Neural cell (in vitro differentiated cells): ENCODE results near the gene PDE1C. TPM values are rescaled to one million over a fixed set of nuclear protein-coding genes. Genes with fewer than 3 reads are reported as not detected.

Source experiments
- H2AFZ ChIP-seq: fragments of 200-600, 300-800 bp; sonication (generic), shearing (Covaris generic); 2 replicates; pipeline ENCODE4 v1.6.0; 2014; ENCODE audit warnings: low read depth, mild to moderate bottlenecking, antibody characterized with exemption, low read length, moderate library complexity
- H3F3A ChIP-seq: fragments of 200-600 bp; shearing (Covaris generic); 2 replicates; pipeline ENCODE4 v1.6.1; 2016; ENCODE audit warnings: mild to moderate bottlenecking, moderate library complexity, mixed read lengths, antibody characterized with exemption, low read length; ENCODE audit not compliant: insufficient read depth, poor library complexity, severe bottlenecking
- H3K27ac ChIP-seq: fragments of 200-600, 300-800 bp; sonication (generic), shearing (Covaris generic); 2 replicates; pipeline ENCODE4 v1.5.1; 2014; ENCODE audit warnings: mild to moderate bottlenecking, low read length, moderate library complexity
- H3K27me3 ChIP-seq: fragments of 300-800, 200-600 bp; sonication (generic), shearing (Covaris generic); 2 replicates; pipeline ENCODE4 v1.6.0; 2014; ENCODE audit warnings: mild to moderate bottlenecking, low read depth, low read length, moderate library complexity; ENCODE audit not compliant: insufficient read depth
- H3K36me3 ChIP-seq: fragments of 300-800, 200-600 bp; sonication (generic), shearing (Covaris generic); 2 replicates; pipeline ENCODE4 v1.5.1; 2014; ENCODE audit warnings: mild to moderate bottlenecking, antibody characterized with exemption, low read length, moderate library complexity; ENCODE audit not compliant: insufficient read depth
- H3K4me2 ChIP-seq: fragments of 300-800, 200-600 bp; sonication (generic), shearing (Covaris generic); 2 replicates; pipeline ENCODE4 v1.6.0; 2014; ENCODE audit warnings: mild to moderate bottlenecking, low read length
- H3K4me3 ChIP-seq: fragments of 300-800, 200-600 bp; sonication (generic), shearing (Covaris generic); 2 replicates; pipeline ENCODE4 v1.5.1; 2014; ENCODE audit warnings: mild to moderate bottlenecking, low read length, moderate library complexity
- H3K79me2 ChIP-seq: fragments of 200-600 bp; shearing (Covaris generic); replicated peaks from 2 replicates; pipeline ENCODE4 v1.6.0; 2014; ENCODE audit warnings: mild to moderate bottlenecking, low read length, moderate library complexity; ENCODE audit not compliant: insufficient read depth
- H3K9ac ChIP-seq: fragments of 300-800, 200-600 bp; sonication (generic), shearing (Covaris generic); 2 replicates; pipeline ENCODE4 v1.6.1; 2016; ENCODE audit warnings: mild to moderate bottlenecking, low read length, mixed read lengths
- H3K9me2 ChIP-seq: fragments of 200-600 bp; shearing (Covaris generic); 2 replicates; pipeline ENCODE4 v1.6.1; 2016; ENCODE audit warnings: mild to moderate bottlenecking, low read length, mixed read lengths; ENCODE audit not compliant: insufficient read depth
- H3K9me3 ChIP-seq: fragments of 200-600, 300-800 bp; sonication (generic), shearing (Covaris generic); 2 replicates; pipeline ENCODE4 v1.6.1; 2016; ENCODE audit warnings: mild to moderate bottlenecking, mixed run types, low read length, moderate library complexity, mixed read lengths
- H4K20me1 ChIP-seq: fragments of 200-600 bp; shearing (Covaris generic); 2 replicates; pipeline ENCODE4 v1.6.1; 2016; ENCODE audit warnings: mild to moderate bottlenecking, mixed run types; ENCODE audit not compliant: insufficient read depth
- CTCF ChIP-seq: fragments of 450-650 bp; IDR thresholded peaks from 2 replicates; pipeline ENCODE4 v1.5.1; 2014; ENCODE audit warnings: antibody characterized with exemption, mild to moderate bottlenecking, moderate library complexity; ENCODE audit not compliant: poor library complexity, severe bottlenecking
- EP300 ChIP-seq: fragments of 450-650 bp; conservative IDR thresholded peaks from 2 replicates; pipeline ENCODE4 v1.6.1; 2014; ENCODE audit warnings: antibody characterized with exemption, mild to moderate bottlenecking, moderate library complexity; ENCODE audit not compliant: poor library complexity, severe bottlenecking
- EZH2 ChIP-seq: fragments of 200-600, 300-800 bp; shearing (Covaris generic), sonication (generic); IDR thresholded peaks from 2 replicates; pipeline ENCODE4 v1.6.1; 2014; ENCODE audit warnings: antibody characterized with exemption, low read length, borderline replicate concordance, mild to moderate bottlenecking; ENCODE audit not compliant: insufficient read depth, poor library complexity, severe bottlenecking
- MXI1 ChIP-seq: fragments of 450-650 bp; conservative IDR thresholded peaks from 2 replicates; pipeline ENCODE4 v1.6.1; 2014; ENCODE audit warnings: antibody characterized with exemption, mild to moderate bottlenecking; ENCODE audit not compliant: poor library complexity, severe bottlenecking
- POLR2AphosphoS5 ChIP-seq: IDR thresholded peaks from 2 replicates; pipeline ENCODE4 v1.6.1; 2012
- RAD21 ChIP-seq: fragments of 450-650 bp; conservative IDR thresholded peaks from 2 replicates; pipeline ENCODE4 v1.6.1; 2014; ENCODE audit warnings: antibody characterized with exemption, mild to moderate bottlenecking, moderate library complexity
- SMC3 ChIP-seq: fragments of 450-650 bp; conservative IDR thresholded peaks from 2 replicates; pipeline ENCODE4 v1.6.1; 2014; ENCODE audit warnings: antibody characterized with exemption, mild to moderate bottlenecking, moderate library complexity; ENCODE audit not compliant: poor library complexity
- polyA plus RNA-seq: library from polyadenylated mRNA; depleted of rRNA; stranded (reverse); fragments of >200 nt; gene quantifications from 2 replicates; pipeline ENCODE4 v1.2.3, GENCODE V29; 2014
- TF ChIP-seq, protein P1 (sequence below): IDR thresholded peaks from 2 replicates; pipeline ENCODE4 v1.6.1; 2012; ENCODE audit warnings: borderline replicate concordance

PDE1C gene
- polyA plus RNA-seq, 1 donor from 2014 or later: 6.6 TPM

- no peaks in the 10 kb centered on the region for H3K27me3 ChIP-seq
- TF ChIP-seq SMC3 (no peak), EZH2 (no peak), CTCF (no peak), MXI1 (no peak), EP300 (no peak), POLR2AphosphoS5 (no peak)
- TF ChIP-seq, protein P1, sequence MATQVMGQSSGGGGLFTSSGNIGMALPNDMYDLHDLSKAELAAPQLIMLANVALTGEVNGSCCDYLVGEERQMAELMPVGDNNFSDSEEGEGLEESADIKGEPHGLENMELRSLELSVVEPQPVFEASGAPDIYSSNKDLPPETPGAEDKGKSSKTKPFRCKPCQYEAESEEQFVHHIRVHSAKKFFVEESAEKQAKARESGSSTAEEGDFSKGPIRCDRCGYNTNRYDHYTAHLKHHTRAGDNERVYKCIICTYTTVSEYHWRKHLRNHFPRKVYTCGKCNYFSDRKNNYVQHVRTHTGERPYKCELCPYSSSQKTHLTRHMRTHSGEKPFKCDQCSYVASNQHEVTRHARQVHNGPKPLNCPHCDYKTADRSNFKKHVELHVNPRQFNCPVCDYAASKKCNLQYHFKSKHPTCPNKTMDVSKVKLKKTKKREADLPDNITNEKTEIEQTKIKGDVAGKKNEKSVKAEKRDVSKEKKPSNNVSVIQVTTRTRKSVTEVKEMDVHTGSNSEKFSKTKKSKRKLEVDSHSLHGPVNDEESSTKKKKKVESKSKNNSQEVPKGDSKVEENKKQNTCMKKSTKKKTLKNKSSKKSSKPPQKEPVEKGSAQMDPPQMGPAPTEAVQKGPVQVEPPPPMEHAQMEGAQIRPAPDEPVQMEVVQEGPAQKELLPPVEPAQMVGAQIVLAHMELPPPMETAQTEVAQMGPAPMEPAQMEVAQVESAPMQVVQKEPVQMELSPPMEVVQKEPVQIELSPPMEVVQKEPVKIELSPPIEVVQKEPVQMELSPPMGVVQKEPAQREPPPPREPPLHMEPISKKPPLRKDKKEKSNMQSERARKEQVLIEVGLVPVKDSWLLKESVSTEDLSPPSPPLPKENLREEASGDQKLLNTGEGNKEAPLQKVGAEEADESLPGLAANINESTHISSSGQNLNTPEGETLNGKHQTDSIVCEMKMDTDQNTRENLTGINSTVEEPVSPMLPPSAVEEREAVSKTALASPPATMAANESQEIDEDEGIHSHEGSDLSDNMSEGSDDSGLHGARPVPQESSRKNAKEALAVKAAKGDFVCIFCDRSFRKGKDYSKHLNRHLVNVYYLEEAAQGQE: no peak
- no peak overlapping the region for H3K27ac ChIP-seq
Observed at GRCh38 chr7:31785101-31785500, 285.1 kb downstream of the PDE1C start.

DNA sequence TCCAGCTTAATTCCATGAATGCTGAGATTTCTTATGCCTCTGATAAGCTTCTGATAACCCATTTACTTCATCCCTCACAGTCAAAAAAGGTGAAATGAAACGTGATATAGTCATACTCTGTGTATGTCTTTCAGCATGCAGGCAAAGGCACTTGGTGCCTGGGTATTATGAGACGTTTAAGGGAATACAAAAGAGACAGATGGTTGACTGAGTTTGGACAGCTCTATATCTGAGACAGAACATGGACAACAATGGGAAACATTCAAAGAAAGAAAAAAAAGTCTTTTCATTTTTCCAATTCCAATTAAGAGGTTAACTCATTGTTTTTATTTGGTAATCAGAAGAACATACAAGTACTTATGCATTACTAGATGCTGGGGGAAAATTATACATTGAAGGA is 287.0 kb downstream of the PDE1C start:
- Histone ChIP-seq H3K4me3 (no peak overlapping the region), H3K4me2 (no peak overlapping the region), H3K79me2 (no peaks in the 10 kb centered on the region), H3K9ac (no peak overlapping the region), H3K27me3 (no peaks in the 10 kb centered on the region), H3K36me3 (no peaks in the 10 kb centered on the region), H3K27ac (no peak overlapping the region), H2AFZ (no peak overlapping the region), H3K9me3 (no peaks in the 10 kb centered on the region), H4K20me1 (no peaks in the 10 kb centered on the region), H3K9me2 (no peaks in the 10 kb centered on the region), H3F3A (no peaks in the 10 kb centered on the region)
- TF ChIP-seq, protein P1: no peak
- TF ChIP-seq SMC3: no peak
- TF ChIP-seq EZH2: no peak
- TF ChIP-seq POLR2AphosphoS5: no peak
- TF ChIP-seq EP300: no peak
- TF ChIP-seq MXI1: no peak
- no peak for TF ChIP-seq RAD21

More at GRCh38 chr7:31785101-31785500, 285.1 kb downstream of the PDE1C start:
- Histone ChIP-seq H2AFZ (no peak overlapping the region), H3F3A (no peaks in the 10 kb centered on the region), H3K36me3 (no peaks in the 10 kb centered on the region), H3K9me3 (no peaks in the 10 kb centered on the region), H3K79me2 (no peaks in the 10 kb centered on the region), H3K9me2 (no peaks in the 10 kb centered on the region), H4K20me1 (no peaks in the 10 kb centered on the region), H3K4me3 (no peak overlapping the region), H3K4me2 (no peak overlapping the region), H3K9ac (no peak overlapping the region)
